CD4-positive, alpha-beta T cell (primary cell): Measurements from ENCODE around the gene PVALEF. TPM values are rescaled to one million over a fixed set of nuclear protein-coding genes. Genes with fewer than 3 reads are reported as not detected.

Experiments used
- ATAC-seq: fragments of 200-7000 bp; cut with Tn5 transposase; one replicate; pipeline ENCODE4 v1.10.0; 2022; ENCODE audit warnings: mild to moderate bottlenecking; ENCODE audit not compliant: poor library complexity
- CTCF ChIA-PET: fragments of 350-600 bp; sonication (Branson Sonifier 250); formaldehyde crosslinking; loops from one replicate; lab custom pipeline; 2021; ENCODE audit warnings: antibody characterized with exemption, inconsistent platforms; lab: Charles Lee
- POLR2A ChIA-PET: fragments of 350-600 bp; sonication (Branson Sonifier 250); formaldehyde crosslinking; loops from one replicate; lab custom pipeline; 2021; ENCODE audit warnings: antibody characterized with exemption, inconsistent platforms; lab: Charles Lee
- DNase-seq, 14 experiments: peaks; one replicate each; pipeline ENCODE4 v3.0.0-alpha.2; 2013 to 2020; ENCODE audit warnings: mixed read lengths in 2 of 14
- H3K27ac ChIP-seq, 2 donors: one replicate each; pipeline versions ENCODE4 v1.5.1 to v1.7.0; 2013; ENCODE audit warnings: low read length in 2 of 2, low read depth in 1 of 2, mild to moderate bottlenecking in 1 of 2
- H3K27me3 ChIP-seq, 2 experiments: 1 replicate in 1 of 2; 2 replicates in 1 of 2; pipeline versions ENCODE4 v1.6.1 to v1.7.0; 2013; ENCODE audit warnings: low read length in 2 of 2, control low read depth in 1 of 2, mild to moderate bottlenecking in 1 of 2, moderate library complexity in 1 of 2; ENCODE audit not compliant: insufficient read depth in 2 of 2, control insufficient read depth in 1 of 2
- H3K36me3 ChIP-seq: one replicate; pipeline ENCODE4 v1.6.1; 2013; ENCODE audit warnings: low read length, control low read depth; ENCODE audit not compliant: insufficient read depth
- H3K4me1 ChIP-seq: one replicate; pipeline ENCODE4 v1.6.1; 2013; ENCODE audit warnings: low read length, control low read depth; ENCODE audit not compliant: insufficient read depth
- H3K4me3 ChIP-seq: one replicate; pipeline ENCODE4 v1.5.1; 2013; ENCODE audit warnings: mild to moderate bottlenecking, low read length, moderate library complexity
- H3K9me3 ChIP-seq, 2 experiments: 1 replicate in 1 of 2; 2 replicates in 1 of 2; pipeline versions ENCODE4 v1.6.1 to v1.7.0; 2013; ENCODE audit warnings: low read length in 2 of 2, mild to moderate bottlenecking in 2 of 2, control low read depth in 1 of 2, moderate library complexity in 1 of 2; ENCODE audit not compliant: control insufficient read depth in 1 of 2, insufficient read depth in 1 of 2
- H3K27ac Mint-ChIP-seq: one replicate; pipeline ENCODE4 v1.8.0; 2020; ENCODE audit warnings: mixed read lengths
- H3K27me3 Mint-ChIP-seq: one replicate; pipeline ENCODE4 v1.8.0; 2021; ENCODE audit warnings: mixed read lengths
- H3K36me3 Mint-ChIP-seq: one replicate; pipeline ENCODE4 v1.8.0; 2021; ENCODE audit warnings: low read depth, mixed read lengths
- H3K4me1 Mint-ChIP-seq: one replicate; pipeline ENCODE4 v1.8.0; 2021; ENCODE audit warnings: low read depth, mixed read lengths
- H3K4me3 Mint-ChIP-seq: one replicate; pipeline ENCODE4 v1.8.0; 2020; ENCODE audit warnings: mild to moderate bottlenecking, mixed read lengths
- H3K9me3 Mint-ChIP-seq: one replicate; pipeline ENCODE4 v1.8.0; 2020; ENCODE audit warnings: mixed read lengths
- CTCF ChIP-seq: fragments of 200-600 bp; IDR thresholded peaks from one replicate; pipeline ENCODE4 v1.8.0; 2022; ENCODE audit warnings: antibody characterized with exemption, mild to moderate bottlenecking
- intact Hi-C, 2 experiments: fragments of 100-400 bp; cut with DNase I in 1 of 2; cut with micrococcal nuclease in 1 of 2; formaldehyde crosslinking; loops; one replicate each; pipeline versions ENCODE4 v1.15.1 to v1.9.0; 2023 to 2025; cut with DNase I, micrococcal nuclease
- total RNA-seq, 174 experiments: library from RNA in 2 of 174; stranded (reverse) in 2 of 174; gene quantifications; one replicate each; pipeline ENCODE4 v1.2.3 and lab custom pipeline; 2021 to 2026

PVALEF gene
- total RNA-seq, 2 experiments from 2014 or later: not detected

- no peaks in the 10 kb centered on the region for H3K27me3 ChIP-seq
- Mint-ChIP-seq H3K36me3 (no peaks in the 10 kb centered on the region), H3K4me1 (no peaks in the 10 kb centered on the region), H3K4me3 (no peak overlapping the region), H3K27me3 (no peaks in the 10 kb centered on the region), H3K9me3 (no peaks in the 10 kb centered on the region), H3K27ac (no peak overlapping the region)
- intact Hi-C loops: no loop called here
- H3K36me3 ChIP-seq: no peaks in the 10 kb centered on the region
- ChIA-PET CTCF (no interaction called here), POLR2A (no interaction called here)
- H3K27ac ChIP-seq: no peak overlapping the region
- TF ChIP-seq CTCF: no peak
- no peak overlapping the region for H3K4me3 ChIP-seq
- ATAC-seq (no peak), DNase-seq (no peak)
- no peaks in the 10 kb centered on the region for H3K4me1 ChIP-seq
- no peaks in the 10 kb centered on the region for H3K9me3 ChIP-seq
These were observed 28.1 kb upstream of the PVALEF start for GRCh38 chr17:81137248-81137647.

GRCh38 chr17:81138083-81138482 lies 27.2 kb upstream of the PVALEF start:
- no peaks in the 10 kb centered on the region for H3K4me1 ChIP-seq
- H3K27ac ChIP-seq: no peak overlapping the region
- Mint-ChIP-seq H3K36me3 (no peaks in the 10 kb centered on the region), H3K9me3 (no peaks in the 10 kb centered on the region), H3K27ac (no peak overlapping the region), H3K4me1 (no peaks in the 10 kb centered on the region), H3K4me3 (no peak overlapping the region), H3K27me3 (no peaks in the 10 kb centered on the region)
- no peaks in the 10 kb centered on the region for H3K9me3 ChIP-seq
- DNase-seq (no peak), ATAC-seq (no peak)
- H3K27me3 ChIP-seq: no peaks in the 10 kb centered on the region
- ChIA-PET CTCF (no interaction called here), POLR2A (no interaction called here)
- no peaks in the 10 kb centered on the region for H3K36me3 ChIP-seq
- no peak for TF ChIP-seq CTCF
- intact Hi-C loops: no loop called here
- H3K4me3 ChIP-seq: no peak overlapping the region

- H3K9me3 Mint-ChIP-seq: no peaks in the 10 kb centered on the region
- CTCF ChIA-PET: no interaction called here
- no peak for ATAC-seq
- DNase-seq: no peak
- Histone ChIP-seq H3K27me3 (no peaks in the 10 kb centered on the region), H3K4me1 (no peaks in the 10 kb centered on the region), H3K4me3 (no peak overlapping the region), H3K9me3 (no peaks in the 10 kb centered on the region), H3K36me3 (no peaks in the 10 kb centered on the region), H3K27ac (no peak overlapping the region)
- no peaks in the 10 kb centered on the region for H3K36me3 Mint-ChIP-seq
- POLR2A ChIA-PET: no interaction called here
- TF ChIP-seq CTCF: no peak
- H3K4me1 Mint-ChIP-seq: no peaks in the 10 kb centered on the region
- H3K27me3 Mint-ChIP-seq: no peaks in the 10 kb centered on the region
- intact Hi-C loops: no loop called here
- H3K4me3 Mint-ChIP-seq: no peak overlapping the region
- H3K27ac Mint-ChIP-seq: no peak overlapping the region
These were observed 26.8 kb upstream of the PVALEF start for GRCh38 chr17:81138500-81138899.
